Thyroid gland (tissue), 4 donors: ENCODE data around the gene MAP2K4. TPM values are rescaled to one million over a fixed set of nuclear protein-coding genes. Genes with fewer than 3 reads are reported as not detected.

ENCODE experiments used
- DNase-seq, 2 donors: peaks; one replicate each; pipeline ENCODE4 v3.0.0-alpha.2; 2019
- H3K27ac ChIP-seq, 3 donors: fragments of 200-600 bp; sonication (generic); 1 replicate in 2 of 3; 2 replicates in 1 of 3; pipeline ENCODE4 v1.5.1; 2016 to 2019; ENCODE audit warnings: mild to moderate bottlenecking in 1 of 3, moderate library complexity in 1 of 3
- H3K27me3 ChIP-seq: fragments of 200-600 bp; sonication (generic); one replicate; pipeline ENCODE4 v1.5.1; 2019
- H3K36me3 ChIP-seq, 2 donors: fragments of 200-600 bp; sonication (generic); one replicate each; pipeline ENCODE4 v1.5.1; 2016 to 2019
- H3K4me1 ChIP-seq, 2 donors: fragments of 200-600 bp; sonication (generic); one replicate each; pipeline ENCODE4 v1.5.1; 2017 to 2019
- H3K4me3 ChIP-seq, 3 donors: fragments of 200-600 bp; sonication (generic); replicated peaks in 1 of 3; 1 replicate in 2 of 3; 2 replicates in 1 of 3; pipeline ENCODE4 v1.5.1; 2016; ENCODE audit warnings: mild to moderate bottlenecking in 1 of 3
- H3K9me3 ChIP-seq: fragments of 200-600 bp; sonication (generic); one replicate; pipeline ENCODE4 v1.5.1; 2017
- POLR2A ChIP-seq, 2 donors: fragments of 450-650 bp; IDR thresholded peaks; one replicate each; pipeline ENCODE4 v1.6.1; 2017; ENCODE audit warnings: antibody characterized with exemption in 2 of 2, mild to moderate bottlenecking in 2 of 2, moderate library complexity in 1 of 2
- WGBS, 2 donors: methylation state at CpG; one replicate each; pipeline ENCODE4 v1.1.5; 2017; 5-methylcytosine and 5-hydroxymethylcytosine counted together
- intact Hi-C: fragments of 100-400 bp; cut with DNase I; formaldehyde crosslinking; loops from one replicate; pipeline ENCODE4 v1.15.1; 2023
- total RNA-seq, 4 donors: library from RNA; depleted of rRNA; stranded (reverse); fragments of >200 nt; gene quantifications; one replicate each; pipeline ENCODE4 v1.2.3, GENCODE V29; 2016
- TF ChIP-seq, protein P1 (sequence below), 6 experiments: fragments of 200-600 bp in 3 of 6; fragments of 450-650 bp in 3 of 6; sonication (generic) in 3 of 6; IDR thresholded peaks; one replicate each; pipeline ENCODE4 v1.5.1; 2016 to 2019; ENCODE audit warnings: antibody characterized with exemption in 6 of 6, mild to moderate bottlenecking in 2 of 6, inconsistent platforms in 1 of 6, moderate library complexity in 1 of 6

Gene MAP2K4
- total RNA-seq, 4 donors from 2014 or later, result 41.6 to 53.2 (median 47.8) TPM

DNA sequence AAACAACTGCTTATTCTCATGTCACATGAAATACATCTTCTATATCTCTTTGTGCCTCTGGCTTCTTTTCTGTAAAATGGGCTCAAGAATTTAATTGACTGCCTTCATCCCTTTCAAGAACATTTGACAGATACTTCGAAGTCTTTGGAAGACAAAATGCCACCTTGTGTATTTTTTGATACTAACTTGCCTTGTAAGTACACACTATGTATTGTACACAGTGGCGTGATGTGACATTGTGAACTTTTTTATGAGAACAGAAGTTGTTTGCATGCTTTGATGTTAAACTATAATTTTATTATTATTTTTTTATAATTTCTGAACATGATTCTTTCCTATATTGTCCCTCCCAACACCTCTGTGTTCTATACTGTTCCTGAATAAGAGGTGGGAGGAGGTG is 73.7 kb downstream of the MAP2K4 start:
- H3K4me1 ChIP-seq, result no peaks in the 10 kb centered on the region
- peaks cover 0 to 13% of the 10 kb centered on the region in 2 donors for H3K36me3 ChIP-seq
- no peaks in the 10 kb centered on the region for H3K27me3 ChIP-seq
- TF ChIP-seq, protein P1, sequence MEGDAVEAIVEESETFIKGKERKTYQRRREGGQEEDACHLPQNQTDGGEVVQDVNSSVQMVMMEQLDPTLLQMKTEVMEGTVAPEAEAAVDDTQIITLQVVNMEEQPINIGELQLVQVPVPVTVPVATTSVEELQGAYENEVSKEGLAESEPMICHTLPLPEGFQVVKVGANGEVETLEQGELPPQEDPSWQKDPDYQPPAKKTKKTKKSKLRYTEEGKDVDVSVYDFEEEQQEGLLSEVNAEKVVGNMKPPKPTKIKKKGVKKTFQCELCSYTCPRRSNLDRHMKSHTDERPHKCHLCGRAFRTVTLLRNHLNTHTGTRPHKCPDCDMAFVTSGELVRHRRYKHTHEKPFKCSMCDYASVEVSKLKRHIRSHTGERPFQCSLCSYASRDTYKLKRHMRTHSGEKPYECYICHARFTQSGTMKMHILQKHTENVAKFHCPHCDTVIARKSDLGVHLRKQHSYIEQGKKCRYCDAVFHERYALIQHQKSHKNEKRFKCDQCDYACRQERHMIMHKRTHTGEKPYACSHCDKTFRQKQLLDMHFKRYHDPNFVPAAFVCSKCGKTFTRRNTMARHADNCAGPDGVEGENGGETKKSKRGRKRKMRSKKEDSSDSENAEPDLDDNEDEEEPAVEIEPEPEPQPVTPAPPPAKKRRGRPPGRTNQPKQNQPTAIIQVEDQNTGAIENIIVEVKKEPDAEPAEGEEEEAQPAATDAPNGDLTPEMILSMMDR (IDR thresholded peaks at IDR 0.05), result no peak
- TF ChIP-seq POLR2A (IDR thresholded peaks at IDR 0.05), result no peak
- no peak overlapping the region for H3K27ac ChIP-seq
- DNase-seq, result no peak
- H3K9me3 ChIP-seq, result no peaks in the 10 kb centered on the region
- intact Hi-C loops, result no loop called here
- H3K4me3 ChIP-seq, result no peak overlapping the region
- 94 to 97% methylated on average over 2 of the region's 2 CpGs for WGBS, 2 donors

DNA sequence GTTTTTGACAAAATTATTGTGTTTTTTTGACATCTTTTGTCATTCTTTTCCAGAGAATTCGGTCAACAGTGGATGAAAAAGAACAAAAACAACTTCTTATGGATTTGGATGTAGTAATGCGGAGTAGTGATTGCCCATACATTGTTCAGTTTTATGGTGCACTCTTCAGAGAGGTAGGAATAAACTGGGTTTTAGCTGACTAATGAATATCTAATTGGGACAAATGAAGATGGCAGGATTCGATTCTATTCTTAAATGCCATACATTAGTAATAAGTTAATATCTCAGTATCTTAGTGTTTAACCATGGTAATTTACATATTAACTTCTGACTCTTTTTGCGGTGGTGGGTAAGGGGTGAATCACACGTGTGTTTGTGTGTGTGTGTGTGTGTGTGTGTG is 74.8 kb downstream of the MAP2K4 start:
- Histone ChIP-seq H3K4me3 (no peak overlapping the region), H3K27me3 (no peaks in the 10 kb centered on the region), H3K9me3 (no peaks in the 10 kb centered on the region), H3K4me1 (no peaks in the 10 kb centered on the region), H3K27ac (no peak overlapping the region), H3K36me3 (peaks cover 0 to 13% of the 10 kb centered on the region in 2 donors)
- DNase-seq, result no peak
- TF ChIP-seq, protein P1 (IDR thresholded peaks at IDR 0.05), result no peak
- TF ChIP-seq POLR2A (IDR thresholded peaks at IDR 0.05), result no peak
- intact Hi-C loops, result no loop called here
- 96 to 98% methylated on average over 5 of the region's 5 CpGs for WGBS, 2 donors

DNA sequence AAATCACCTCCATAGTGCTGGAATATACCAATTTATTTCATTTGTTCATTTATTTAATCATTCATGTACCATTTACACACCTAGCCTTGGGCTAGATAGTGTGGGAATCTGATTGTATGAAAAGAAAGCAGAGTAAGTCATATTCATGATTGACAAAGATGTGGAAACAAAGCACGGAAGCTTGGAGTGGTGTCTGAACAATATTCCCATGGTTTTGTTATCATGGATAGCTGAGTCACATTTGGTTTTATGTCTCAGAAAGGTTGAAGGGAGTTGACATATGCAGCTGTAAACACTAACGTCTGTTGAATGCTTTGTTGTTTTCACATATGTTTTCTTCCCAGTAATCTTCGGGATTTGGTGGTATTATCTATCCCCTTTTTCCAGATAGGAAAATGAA is 76.6 kb downstream of the MAP2K4 start:
- TF ChIP-seq, protein P1 (IDR thresholded peaks at IDR 0.05), result no peak
- TF ChIP-seq POLR2A (IDR thresholded peaks at IDR 0.05), result no peak
- intact Hi-C loops, result no loop called here
- WGBS, 2 donors, result 96 to 97% methylated on average over 3 of the region's 3 CpGs

GRCh38 chr17:12098568-12098967 is 77.9 kb downstream of the MAP2K4 start:
- H3K9me3 ChIP-seq, result no peaks in the 10 kb centered on the region
- no peaks in the 10 kb centered on the region for H3K27me3 ChIP-seq
- TF ChIP-seq, protein P1 (IDR thresholded peaks at IDR 0.05), result no peak
- TF ChIP-seq POLR2A (IDR thresholded peaks at IDR 0.05), result no peak
- H3K4me1 ChIP-seq, result no peaks in the 10 kb centered on the region
- H3K27ac ChIP-seq, result no peak overlapping the region
- peaks cover 0 to 13% of the 10 kb centered on the region in 2 donors for H3K36me3 ChIP-seq
- intact Hi-C loops, result no loop called here
- DNase-seq, result no peak
- no peak overlapping the region for H3K4me3 ChIP-seq

More for the DNA sequence above, 76.6 kb downstream of the MAP2K4 start:
- H3K36me3 ChIP-seq, result peaks cover 0 to 13% of the 10 kb centered on the region in 2 donors
- H3K4me3 ChIP-seq, result no peak overlapping the region
- H3K9me3 ChIP-seq, result no peaks in the 10 kb centered on the region
- no peaks in the 10 kb centered on the region for H3K27me3 ChIP-seq
- H3K4me1 ChIP-seq, result no peaks in the 10 kb centered on the region
- H3K27ac ChIP-seq, result no peak overlapping the region
- DNase-seq, result no peak

GRCh38 chr17:12099412-12099811 is 78.7 kb downstream of the MAP2K4 start:
- Histone ChIP-seq H3K9me3 (no peaks in the 10 kb centered on the region), H3K4me3 (no peak overlapping the region), H3K27ac (no peak overlapping the region), H3K27me3 (no peaks in the 10 kb centered on the region), H3K36me3 (peaks cover 0 to 13% of the 10 kb centered on the region in 2 donors), H3K4me1 (no peaks in the 10 kb centered on the region)
- DNase-seq, result no peak
- intact Hi-C loops, result no loop called here
- TF ChIP-seq POLR2A (IDR thresholded peaks at IDR 0.05), result no peak
- 93 to 100% methylated on average over 1 of the region's 1 CpG for WGBS, 2 donors

- no peaks in the 10 kb centered on the region for H3K9me3 ChIP-seq
- DNase-seq, result no peak
- H3K4me1 ChIP-seq, result no peaks in the 10 kb centered on the region
- intact Hi-C loops, result no loop called here
- no peak for TF ChIP-seq POLR2A (IDR thresholded peaks at IDR 0.05)
- TF ChIP-seq, protein P1 (IDR thresholded peaks at IDR 0.05), result no peak
- H3K27ac ChIP-seq, result no peak overlapping the region
- no peaks in the 10 kb centered on the region for H3K27me3 ChIP-seq
- H3K4me3 ChIP-seq, result no peak overlapping the region
- H3K36me3 ChIP-seq, result no peaks in the 10 kb centered on the region
These were observed 84.2 kb downstream of the MAP2K4 start for GRCh38 chr17:12104831-12105230.
